ENCODE measurements around the gene TMEM181.
"Not testable (repeated sequence)": the region's sequence is repeated elsewhere in the genome, so short reads cannot be mapped to it uniquely, and the experiment has no call there.

TMEM181 gene

GRCh38 chr6:158655569-158656450, 95.9 kb downstream of the TMEM181 start:
- no peak for DNase-seq (ENCODE audit: extremely low read depth in 1 of 2, low read depth in 1 of 2)

DNA sequence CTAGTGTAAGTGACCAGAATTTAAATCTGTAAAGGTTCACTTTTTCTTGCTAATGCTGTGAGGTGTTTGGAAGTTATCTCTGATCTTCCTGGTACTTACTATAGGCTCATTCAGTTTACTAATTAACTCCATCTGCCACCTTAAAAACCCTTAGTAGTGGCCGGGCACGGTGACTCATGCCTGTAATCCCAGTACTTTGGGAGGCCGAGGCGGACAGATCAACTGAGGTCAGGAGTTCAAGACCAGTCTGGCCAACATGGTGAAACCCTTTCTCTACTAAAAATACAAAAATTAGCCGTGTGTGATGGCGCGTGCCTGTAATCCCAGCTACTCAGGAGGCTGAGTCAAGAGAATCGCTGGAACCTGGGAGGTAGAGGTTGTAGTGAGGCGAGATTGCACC, 97.1 kb downstream of the TMEM181 start:
- DNase-seq (ENCODE audit: extremely low read depth in 1 of 2, low read depth in 1 of 2) = not testable (repeated sequence)

DNA sequence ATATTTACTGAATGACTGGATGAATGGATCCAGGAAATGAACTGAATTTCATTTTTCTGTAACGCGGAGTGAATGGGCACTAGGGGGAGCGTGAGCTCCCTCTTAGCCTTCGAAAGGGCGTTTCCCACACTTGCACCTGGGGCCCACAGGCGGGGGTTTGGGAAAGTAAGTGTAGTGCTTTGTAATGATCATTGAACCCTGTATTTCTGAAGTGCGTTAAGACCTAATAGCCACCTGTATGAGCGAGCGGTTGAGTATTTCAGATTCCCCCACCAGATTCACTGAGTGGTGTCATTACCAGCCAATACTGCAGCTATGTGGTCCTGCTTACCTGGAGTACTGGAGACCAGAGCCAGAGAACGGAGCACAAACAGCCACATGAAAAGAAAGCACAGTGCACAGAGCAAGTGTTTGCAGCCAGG, 100.5 kb downstream of the TMEM181 start:
- no peak for DNase-seq (ENCODE audit: extremely low read depth in 1 of 2, low read depth in 1 of 2)

GRCh38 chr6:158661156-158661685, 101.3 kb downstream of the TMEM181 start:
- DNase-seq (ENCODE audit: extremely low read depth in 1 of 2, low read depth in 1 of 2) = no peak

DNA sequence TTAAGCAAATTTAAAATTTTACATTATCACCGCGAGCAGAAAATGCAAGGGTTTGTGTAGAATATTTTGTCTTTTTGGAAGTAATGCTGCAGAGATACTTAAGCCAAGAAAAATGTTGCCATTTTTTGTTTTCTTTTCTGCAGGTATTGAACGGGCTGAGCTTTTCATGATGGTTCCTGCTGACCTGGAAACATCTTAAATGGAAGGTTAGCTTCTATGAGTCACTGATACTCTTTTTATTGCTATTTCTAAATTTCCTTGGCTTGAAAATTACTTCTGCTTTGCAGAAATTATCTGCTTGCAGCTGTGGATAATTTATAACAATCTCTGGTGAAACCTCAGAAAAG, 102.7 kb downstream of the TMEM181 start:
- no peak for DNase-seq (ENCODE audit: extremely low read depth in 1 of 2, low read depth in 1 of 2)

DNA sequence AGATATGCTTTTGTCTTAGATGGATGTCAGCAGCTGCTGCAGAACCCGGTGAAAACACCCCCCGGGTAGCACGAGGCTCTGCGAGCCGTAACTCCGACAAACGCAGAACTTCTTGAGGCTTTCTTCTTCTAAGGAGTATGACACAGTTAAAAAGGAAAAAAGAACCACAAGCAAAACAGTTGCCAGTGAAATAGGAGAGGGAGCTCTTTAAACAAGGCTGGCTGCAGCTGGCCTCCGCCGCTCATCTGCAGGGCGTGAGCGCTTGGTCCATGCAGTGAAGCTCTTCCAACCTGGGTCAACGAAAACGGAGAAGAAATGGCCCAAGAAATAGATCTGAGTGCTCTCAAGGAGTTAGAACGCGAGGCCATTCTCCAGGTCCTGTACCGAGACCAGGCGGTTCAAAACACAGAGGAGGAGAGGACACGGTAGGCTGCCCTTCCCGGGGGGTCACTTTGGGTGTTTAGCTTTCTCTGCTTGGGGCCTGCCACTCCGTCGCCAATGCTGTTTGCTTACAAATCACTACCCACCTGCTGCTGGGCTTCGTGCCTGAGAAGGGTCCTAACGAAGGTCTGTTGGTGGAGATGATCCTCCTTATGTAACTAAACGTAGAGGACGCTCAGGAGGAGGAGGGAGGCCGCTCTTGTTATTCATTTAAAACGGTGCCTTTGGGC, 103.2 kb downstream of the TMEM181 start:
- no peak for DNase-seq (ENCODE audit: extremely low read depth in 1 of 2, low read depth in 1 of 2)

DNA sequence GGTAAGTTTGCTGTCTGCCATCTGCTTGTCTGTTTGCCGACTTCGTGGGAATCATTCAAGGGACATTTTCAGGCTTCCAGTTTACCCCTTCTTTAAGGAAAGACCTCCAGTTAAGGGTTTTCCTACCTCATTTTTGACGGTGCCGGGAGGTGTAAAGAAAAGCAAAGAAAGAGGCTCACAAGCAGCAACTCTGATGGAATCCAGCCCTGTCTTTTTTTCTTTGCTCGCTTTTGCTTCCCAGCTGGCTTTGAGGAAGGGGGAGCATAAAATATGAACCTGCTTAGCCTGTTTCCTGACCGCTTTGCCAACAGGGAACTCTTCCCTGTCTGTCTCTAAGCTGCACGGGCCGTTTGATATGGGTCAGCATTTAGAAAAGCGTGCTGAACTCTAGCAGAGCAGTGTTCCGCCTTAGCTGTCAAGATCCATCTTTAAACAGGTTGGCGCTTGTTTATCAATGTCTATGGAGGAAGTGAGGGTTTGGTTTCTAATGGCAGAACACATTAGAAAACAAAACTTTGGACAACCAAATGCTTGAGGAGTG, 103.8 kb downstream of the TMEM181 start:
- no peak for DNase-seq (ENCODE audit: extremely low read depth in 1 of 2, low read depth in 1 of 2)

- no peak for DNase-seq (ENCODE audit: extremely low read depth in 1 of 2, low read depth in 1 of 2)
These were observed 105.4 kb downstream of the TMEM181 start for GRCh38 chr6:158665332-158665731.

DNA sequence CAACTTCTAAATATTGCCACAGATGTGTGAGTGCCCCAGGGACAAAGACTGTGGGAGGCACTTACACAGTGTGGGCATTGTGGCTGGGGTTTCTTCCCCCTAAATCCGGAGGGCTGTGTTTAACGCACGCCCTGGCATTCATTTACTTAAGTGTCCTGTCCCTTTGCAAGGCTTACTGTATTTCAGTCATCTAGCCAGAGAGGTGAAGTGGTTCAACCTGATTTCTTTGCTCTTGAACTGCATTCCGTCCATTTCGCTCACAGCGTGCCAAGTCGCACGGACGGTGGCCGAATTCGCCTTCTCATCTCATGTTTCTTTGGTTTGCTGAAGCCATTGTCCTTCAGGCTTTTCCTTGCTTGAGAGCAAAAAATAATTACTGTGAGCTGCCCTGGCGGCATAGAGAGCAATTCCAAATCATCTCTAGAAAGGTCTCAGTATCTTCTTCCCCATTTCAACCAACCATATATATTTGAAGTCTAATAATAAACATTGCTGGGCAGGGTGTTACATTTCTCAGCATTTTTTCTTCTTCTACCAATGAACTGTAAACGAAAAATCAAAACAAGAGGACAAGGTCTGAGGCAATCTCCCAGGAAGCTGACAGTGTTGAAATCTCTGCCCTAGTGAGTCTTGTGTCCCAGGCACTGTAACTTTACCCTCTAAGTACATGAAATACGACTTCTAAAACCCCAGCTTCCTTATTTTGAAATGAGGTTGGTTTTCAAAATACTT, 106.9 kb downstream of the TMEM181 start:
- no peak for DNase-seq (ENCODE audit: extremely low read depth in 1 of 2, low read depth in 1 of 2)

GRCh38 chr6:158667360-158667981, 107.6 kb downstream of the TMEM181 start:
- no peak for DNase-seq (ENCODE audit: extremely low read depth in 1 of 2, low read depth in 1 of 2)

GRCh38 chr6:158668707-158669103, 108.8 kb downstream of the TMEM181 start:
- DNase-seq (ENCODE audit: extremely low read depth in 1 of 2, low read depth in 1 of 2) = no peak

DNA sequence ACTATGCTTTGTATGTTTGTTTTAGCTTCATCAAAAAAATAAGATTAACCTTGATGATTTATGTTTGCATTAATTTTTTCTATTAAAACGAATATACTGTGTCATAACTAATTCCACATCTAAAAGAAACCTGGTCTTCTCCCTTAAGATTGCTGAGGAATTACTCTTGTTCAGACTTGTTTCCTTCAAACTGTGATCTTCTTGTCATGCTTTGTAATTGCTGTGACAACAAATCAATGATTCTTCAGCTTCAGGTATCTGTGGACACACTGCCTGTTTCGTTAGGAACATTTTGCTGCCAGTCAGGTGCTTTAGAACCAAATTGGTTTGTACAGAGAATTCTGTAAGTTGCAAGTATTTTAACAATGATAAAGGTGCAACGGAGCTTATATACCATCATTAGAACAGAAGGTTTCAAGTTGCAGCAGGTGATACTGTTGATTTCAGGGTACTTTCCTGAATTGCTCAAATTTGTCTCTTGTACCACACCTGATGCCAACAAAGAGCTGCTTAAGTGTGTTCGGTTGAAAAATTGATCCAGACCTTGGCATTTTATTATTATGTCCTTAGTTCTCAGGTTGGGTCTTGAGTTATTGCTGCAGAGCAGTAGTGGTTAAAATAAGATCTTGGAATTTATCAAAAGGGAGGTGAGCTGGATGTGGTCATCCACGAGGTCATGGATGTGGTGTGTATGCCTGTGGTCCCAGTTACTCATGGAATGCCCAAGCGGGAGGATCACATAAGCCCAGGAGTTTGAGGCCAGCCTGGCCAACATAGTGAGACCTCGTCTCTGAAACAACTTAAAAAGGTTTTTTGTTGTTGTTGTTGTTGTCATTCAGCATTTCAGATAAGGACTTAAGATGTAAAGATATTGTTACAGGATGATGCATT, 109.5 kb downstream of the TMEM181 start:
- no peak for DNase-seq (ENCODE audit: extremely low read depth in 1 of 2, low read depth in 1 of 2)

DNA sequence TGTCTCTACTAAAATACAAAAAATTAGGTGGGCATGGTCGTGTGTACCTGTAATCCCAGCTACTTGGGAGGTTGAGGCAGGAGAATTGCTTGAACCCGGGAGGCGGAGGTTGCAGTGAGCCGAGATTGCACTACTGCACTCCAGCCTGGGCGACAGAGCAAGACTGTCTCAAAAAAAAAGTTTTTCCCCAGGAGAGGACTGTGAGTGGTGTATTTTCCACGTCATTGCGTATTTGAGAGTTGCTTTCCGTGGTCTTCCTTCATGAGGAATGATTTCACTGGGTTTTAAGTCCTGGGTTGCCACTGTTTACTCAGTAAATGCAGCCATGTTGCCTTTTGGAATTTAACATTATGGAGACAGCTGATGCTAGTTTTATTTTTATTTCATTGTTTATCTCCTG, 112.2 kb downstream of the TMEM181 start:
- not testable (repeated sequence) for DNase-seq (ENCODE audit: extremely low read depth in 1 of 2, low read depth in 1 of 2)

DNA sequence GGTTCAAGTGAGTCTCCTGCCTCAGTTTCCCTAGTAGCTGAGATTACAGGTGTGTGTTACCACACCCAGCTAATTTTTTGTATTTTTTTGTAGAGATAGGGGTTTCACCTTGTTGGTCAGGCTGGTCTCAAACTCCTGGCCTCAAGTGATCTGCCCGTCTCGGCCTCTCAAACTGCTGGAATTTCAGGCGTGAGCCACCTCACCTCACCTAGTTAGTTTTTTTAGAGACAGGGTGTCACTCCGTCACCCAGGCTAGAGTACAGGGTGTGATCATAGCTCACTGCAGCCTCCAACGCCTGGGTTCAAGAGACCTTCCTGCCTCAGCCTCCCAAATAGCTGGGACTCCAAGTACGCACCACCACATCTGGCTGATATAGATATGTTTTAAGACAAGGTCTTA, 112.8 kb downstream of the TMEM181 start:
- no peak for DNase-seq (ENCODE audit: extremely low read depth in 1 of 2, low read depth in 1 of 2)

GRCh38 chr6:158674342-158675131, 114.6 kb downstream of the TMEM181 start:
- DNase-seq (ENCODE audit: extremely low read depth in 1 of 2, low read depth in 1 of 2) = no peak

- not testable (repeated sequence) for DNase-seq (ENCODE audit: extremely low read depth in 1 of 2, low read depth in 1 of 2)
These were observed 117.2 kb downstream of the TMEM181 start for GRCh38 chr6:158677094-158677493.

- no peak for DNase-seq (ENCODE audit: extremely low read depth in 1 of 2, low read depth in 1 of 2)
These were observed 118.2 kb downstream of the TMEM181 start for GRCh38 chr6:158677906-158678578.

DNA sequence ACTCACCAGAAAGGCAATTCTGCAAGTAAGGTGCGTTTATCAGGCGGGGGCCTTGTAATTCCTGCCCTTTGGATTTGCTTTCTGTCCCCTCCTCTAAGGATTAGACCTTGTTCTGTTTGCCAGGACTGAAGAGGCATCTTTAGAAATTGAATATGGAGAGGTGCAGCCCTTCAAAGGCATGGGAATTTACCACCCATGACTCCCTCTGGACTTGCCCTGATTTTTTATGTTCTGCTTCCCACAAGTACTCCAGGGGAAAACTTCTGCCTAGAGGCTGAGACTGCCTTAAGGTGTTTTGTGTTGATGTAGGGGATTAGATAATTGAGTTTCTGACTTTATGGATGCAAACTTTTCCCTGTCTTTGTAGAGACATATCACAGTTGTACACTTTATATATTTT, 120.1 kb downstream of the TMEM181 start:
- DNase-seq (ENCODE audit: extremely low read depth in 1 of 2, low read depth in 1 of 2) = no peak
